Inferior parietal cortex (tissue), 1 donor: ENCODE measurements around the gene TEX22.

ENCODE experiments used
- DNase-seq: peaks from one replicate; pipeline ENCODE4 v3.0.0-alpha.2; 2016; ENCODE audit errors: extremely low spot score

TEX22 gene

GRCh38 chr14:105400016-105400415 lies 1.7 kb downstream of the TEX22 start:
- no peak for DNase-seq

- DNase-seq = no peak
Observed at GRCh38 chr14:105401699-105402098, 3.4 kb downstream of the TEX22 start.

GRCh38 chr14:105408592-105408991 lies 10.3 kb downstream of the TEX22 start:
- no peak for DNase-seq

GRCh38 chr14:105409364-105409763 lies 11.0 kb downstream of the TEX22 start:
- DNase-seq = no peak

- no peak for DNase-seq
Observed at GRCh38 chr14:105410642-105411016, 12.3 kb downstream of the TEX22 start.

- DNase-seq = no peak
Observed at GRCh38 chr14:105411017-105411941, 12.9 kb downstream of the TEX22 start.

GRCh38 chr14:105411985-105412770 lies 13.8 kb downstream of the TEX22 start:
- DNase-seq = no peak

- DNase-seq = no peak
Observed at GRCh38 chr14:105412771-105413543, 14.6 kb downstream of the TEX22 start.

GRCh38 chr14:105413544-105413886 lies 15.2 kb downstream of the TEX22 start:
- DNase-seq = no peak

- peak; percentile 68 for DNase-seq
Observed at GRCh38 chr14:105414456-105415371, 16.4 kb downstream of the TEX22 start.

GRCh38 chr14:105415481-105416428 lies 17.4 kb downstream of the TEX22 start:
- DNase-seq = no peak

- DNase-seq = no peak
Observed at GRCh38 chr14:105416671-105417070, 18.3 kb downstream of the TEX22 start.

GRCh38 chr14:105417690-105418121 lies 19.4 kb downstream of the TEX22 start:
- DNase-seq = no peak

GRCh38 chr14:105418269-105419194 lies 20.2 kb downstream of the TEX22 start:
- no peak for DNase-seq

GRCh38 chr14:105419195-105420091 lies 21.1 kb downstream of the TEX22 start, which contains the start of gene MTA1:
Gene MTA1 (plus strand): TSS chr14:105419827. CDS start chr14:105420036, 209 bp downstream.
- no peak for DNase-seq

GRCh38 chr14:105420101-105420973 lies 22.0 kb downstream of the TEX22 start:
- DNase-seq = no peak
